GM19025 (cell line): Measurements from ENCODE around the gene PRKAR1B.

Experiments
- ATAC-seq: cut with Tn5 transposase; IDR thresholded peaks from one replicate; pipeline ENCODE4 v1.9.1; 2021; ENCODE audit warnings: mild to moderate bottlenecking, low read depth, moderate library complexity; ENCODE audit not compliant: unreplicated experiment

PRKAR1B gene

GRCh38 chr7:741850-742249 lies 14.8 kb upstream of the PRKAR1B start:
- no peak for ATAC-seq

GRCh38 chr7:741191-741671 lies 14.2 kb upstream of the PRKAR1B start:
- no peak for ATAC-seq

GRCh38 chr7:739983-740942 lies 13.2 kb upstream of the PRKAR1B start:
- no peak for ATAC-seq

- ATAC-seq: no peak
These were observed 12.4 kb upstream of the PRKAR1B start for GRCh38 chr7:739455-739982.

- no peak for ATAC-seq
These were observed 11.8 kb upstream of the PRKAR1B start for GRCh38 chr7:738723-739454.

- ATAC-seq: no peak
These were observed 11.2 kb upstream of the PRKAR1B start for GRCh38 chr7:738241-738640.

GRCh38 chr7:734808-735207 lies 7.7 kb upstream of the PRKAR1B start:
- no peak for ATAC-seq

- ATAC-seq: no peak
These were observed 7.1 kb upstream of the PRKAR1B start for GRCh38 chr7:734214-734613.

- no peak for ATAC-seq
These were observed 5.5 kb upstream of the PRKAR1B start for GRCh38 chr7:732556-732955.

- ATAC-seq: no peak
These were observed 5.0 kb upstream of the PRKAR1B start for GRCh38 chr7:732094-732541.

- ATAC-seq: no peak
These were observed 4.5 kb upstream of the PRKAR1B start for GRCh38 chr7:731440-732085.

- no peak for ATAC-seq
These were observed 3.7 kb upstream of the PRKAR1B start for GRCh38 chr7:730501-731439.

GRCh38 chr7:729140-730000 lies 2.3 kb upstream of the PRKAR1B start:
- ATAC-seq: no peak

GRCh38 chr7:728602-729001 lies 1.5 kb upstream of the PRKAR1B start:
- no peak for ATAC-seq

- ATAC-seq: no peak
These were observed 852 bp upstream of the PRKAR1B start for GRCh38 chr7:727806-728460.

GRCh38 chr7:726854-727103 lies 302 bp downstream of the PRKAR1B start:
- peak; percentile 26 for ATAC-seq

GRCh38 chr7:726084-726853 lies 812 bp downstream of the PRKAR1B start, which contains the start of gene DNAAF5:
Gene DNAAF5, plus strand, starts transcription at chr7:726699. Its CDS starts 22 bp downstream, at chr7:726721.
- ATAC-seq: peak; percentile 85
